Transverse colon (tissue), 4 donors: ENCODE measurements around the gene SERPINB2. TPM values are rescaled to one million over a fixed set of nuclear protein-coding genes. Genes with fewer than 3 reads are reported as not detected.

Experiments
- DNase-seq: peaks from one replicate; pipeline ENCODE4 v3.0.0-alpha.2; 2019
- H3K27ac ChIP-seq, 4 donors: fragments of 200-600 bp; sonication (generic); 2 replicates each; pipeline ENCODE4 v1.5.1; 2016 to 2018; ENCODE audit warnings: inconsistent platforms in 4 of 4
- H3K27me3 ChIP-seq: fragments of 200-600 bp; sonication (generic); 2 replicates; pipeline ENCODE4 v1.5.1; 2017; ENCODE audit warnings: inconsistent platforms
- H3K36me3 ChIP-seq, 4 donors: fragments of 200-600 bp; sonication (generic); 2 replicates each; pipeline ENCODE4 v1.5.1; 2017 to 2019; ENCODE audit warnings: inconsistent platforms in 4 of 4
- H3K4me1 ChIP-seq, 4 donors: fragments of 200-600 bp; sonication (generic); 2 replicates each; pipeline ENCODE4 v1.5.1; 2017 to 2020; ENCODE audit warnings: inconsistent platforms in 4 of 4
- H3K4me3 ChIP-seq, 4 donors: fragments of 200-600 bp; sonication (generic); 1 replicate in 1 of 4; 2 replicates in 3 of 4; pipeline versions ENCODE4 v1.5.1 to v1.6.1; 2017 to 2019; ENCODE audit warnings: inconsistent platforms in 4 of 4
- H3K9me3 ChIP-seq, 2 donors: fragments of 200-600 bp; sonication (generic); 2 replicates each; pipeline ENCODE4 v1.5.1; 2017 to 2019; ENCODE audit warnings: inconsistent platforms in 2 of 2
- EP300 ChIP-seq: sonication (generic); formaldehyde crosslinking; IDR thresholded peaks from one replicate; pipeline ENCODE4 v1.6.1; 2017; ENCODE audit warnings: antibody characterized with exemption, low read depth
- POLR2A ChIP-seq: fragments of 450-650 bp; IDR thresholded peaks from one replicate; pipeline ENCODE4 v1.6.1; 2016; ENCODE audit warnings: antibody characterized with exemption, mild to moderate bottlenecking, moderate library complexity
- POLR2AphosphoS5 ChIP-seq, 3 donors: sonication (generic); formaldehyde crosslinking; IDR thresholded peaks; one replicate each; pipeline ENCODE4 v1.6.1; 2016; ENCODE audit warnings: antibody characterized with exemption in 3 of 3
- whole genome bisulfite sequencing, 2 donors: methylation state at CpG; one replicate each; pipeline ENCODE4 v1.1.5; 2018; ENCODE audit warnings: low coverage in 1 of 2; 5-methylcytosine and 5-hydroxymethylcytosine counted together
- in situ Hi-C, 4 donors: fragments of 200-750 bp; cut with MboI; loops; one replicate each; pipeline versions ENCODE4 v1.15.0 to v1.15.1; 2017; ENCODE audit warnings: low sequenced_read_pairs in 3 of 4, low pct_ligation_motif_present in 1 of 4, low pct_unique_long_range_greater_than_20kb in 1 of 4
- intact Hi-C: fragments of 100-400 bp; cut with DNase I; formaldehyde crosslinking; loops from one replicate; pipeline ENCODE4 v1.15.1; 2023; ENCODE audit warnings: low total_unique reads
- total RNA-seq, 4 donors: library from RNA; depleted of rRNA; stranded (reverse); fragments of >200 nt; gene quantifications; one replicate each; pipeline ENCODE4 v1.1.0, GENCODE V29; 2016
- TF ChIP-seq, protein P1 (sequence below), 5 experiments: fragments of 200-600 bp in 3 of 5; fragments of 450-650 bp in 2 of 5; sonication (generic) in 3 of 5; IDR thresholded peaks; 1 replicate in 2 of 5; 2 replicates in 3 of 5; pipeline ENCODE4 v1.5.1; 2016 to 2017; ENCODE audit warnings: antibody characterized with exemption in 5 of 5, inconsistent platforms in 3 of 5, mild to moderate bottlenecking in 2 of 5, moderate library complexity in 1 of 5

SERPINB2 gene
- total RNA-seq, 4 donors from 2014 or later = 48.3 TPM; not detected in 3

DNA sequence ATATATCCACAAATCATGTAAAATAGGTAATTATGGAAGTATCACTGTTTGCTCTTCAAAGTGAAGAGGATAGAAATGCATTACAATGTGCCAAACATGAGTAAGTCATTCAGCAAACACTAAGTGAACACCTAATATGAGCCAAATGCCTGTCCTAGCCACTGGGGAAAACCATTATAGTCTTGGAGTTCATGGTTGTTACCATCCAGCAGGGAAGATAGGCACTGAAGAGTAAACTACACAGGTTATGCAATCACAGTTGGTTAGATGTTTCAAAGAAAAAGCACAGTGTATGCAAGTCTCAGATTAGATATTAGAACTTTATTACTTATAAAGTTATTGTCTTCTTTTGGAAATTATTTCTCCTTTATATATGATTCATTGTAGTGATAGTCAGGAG lies 3.9 kb upstream of the SERPINB2 start:
- H3K36me3 ChIP-seq = no peaks in the 10 kb centered on the region
- intact Hi-C loops (no loop called here), in situ Hi-C loops (no loop called here)
- H3K4me3 ChIP-seq = no peak overlapping the region
- no peak overlapping the region for H3K27ac ChIP-seq
- no peaks in the 10 kb centered on the region for H3K4me1 ChIP-seq
- no peak for DNase-seq
- no peaks in the 10 kb centered on the region for H3K9me3 ChIP-seq
- no peak for TF ChIP-seq POLR2AphosphoS5 (IDR thresholded peaks at IDR 0.05)
- no peak for TF ChIP-seq EP300
- TF ChIP-seq, protein P1, sequence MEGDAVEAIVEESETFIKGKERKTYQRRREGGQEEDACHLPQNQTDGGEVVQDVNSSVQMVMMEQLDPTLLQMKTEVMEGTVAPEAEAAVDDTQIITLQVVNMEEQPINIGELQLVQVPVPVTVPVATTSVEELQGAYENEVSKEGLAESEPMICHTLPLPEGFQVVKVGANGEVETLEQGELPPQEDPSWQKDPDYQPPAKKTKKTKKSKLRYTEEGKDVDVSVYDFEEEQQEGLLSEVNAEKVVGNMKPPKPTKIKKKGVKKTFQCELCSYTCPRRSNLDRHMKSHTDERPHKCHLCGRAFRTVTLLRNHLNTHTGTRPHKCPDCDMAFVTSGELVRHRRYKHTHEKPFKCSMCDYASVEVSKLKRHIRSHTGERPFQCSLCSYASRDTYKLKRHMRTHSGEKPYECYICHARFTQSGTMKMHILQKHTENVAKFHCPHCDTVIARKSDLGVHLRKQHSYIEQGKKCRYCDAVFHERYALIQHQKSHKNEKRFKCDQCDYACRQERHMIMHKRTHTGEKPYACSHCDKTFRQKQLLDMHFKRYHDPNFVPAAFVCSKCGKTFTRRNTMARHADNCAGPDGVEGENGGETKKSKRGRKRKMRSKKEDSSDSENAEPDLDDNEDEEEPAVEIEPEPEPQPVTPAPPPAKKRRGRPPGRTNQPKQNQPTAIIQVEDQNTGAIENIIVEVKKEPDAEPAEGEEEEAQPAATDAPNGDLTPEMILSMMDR (IDR thresholded peaks at IDR 0.05) = no peak
- no peak for TF ChIP-seq POLR2A
- no peaks in the 10 kb centered on the region for H3K27me3 ChIP-seq

DNA sequence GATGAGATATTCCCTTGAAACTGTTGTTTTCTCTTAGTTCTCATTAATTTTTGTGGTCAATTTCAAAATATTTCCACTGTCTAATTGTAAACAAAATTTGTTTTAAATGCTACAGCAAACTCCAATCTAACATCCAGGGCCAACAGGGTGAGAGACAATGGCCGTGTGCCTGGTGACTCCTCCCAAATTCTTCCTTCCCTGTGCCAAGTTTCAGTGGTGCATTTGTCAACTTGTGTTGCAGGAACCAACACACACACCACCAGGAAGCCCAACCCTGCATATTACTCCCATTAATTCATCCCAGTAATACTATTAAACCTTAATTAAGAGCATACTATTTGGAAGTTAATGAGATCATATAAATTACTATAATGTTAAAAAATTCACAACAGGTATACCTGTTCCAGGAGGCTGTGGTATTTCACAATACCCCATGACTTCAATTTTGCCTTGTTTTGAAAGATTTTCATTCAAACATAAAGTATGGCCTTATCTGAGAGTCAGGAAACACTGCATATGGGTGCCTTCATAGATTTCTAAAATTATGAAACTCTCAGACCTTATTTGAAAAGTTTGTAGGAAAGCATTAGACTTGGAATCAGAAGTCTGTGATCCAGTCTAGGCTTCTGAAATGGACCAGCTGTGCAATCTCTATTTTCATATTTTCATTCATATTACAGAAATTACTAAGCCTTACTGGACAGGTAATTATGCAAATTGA lies 1.1 kb downstream of the SERPINB2 start:
- in situ Hi-C loops = no loop called here
- 0 to 5% methylated on average over 1 of the region's 1 CpG for WGBS, 2 donors
- Histone ChIP-seq H3K4me3 (no peak overlapping the region), H3K4me1 (no peaks in the 10 kb centered on the region), H3K9me3 (no peaks in the 10 kb centered on the region), H3K27ac (no peak overlapping the region), H3K36me3 (no peaks in the 10 kb centered on the region), H3K27me3 (no peaks in the 10 kb centered on the region)
- TF ChIP-seq EP300 = no peak
- TF ChIP-seq, protein P1 (IDR thresholded peaks at IDR 0.05) = no peak
- no peak for TF ChIP-seq POLR2A
- TF ChIP-seq POLR2AphosphoS5 (IDR thresholded peaks at IDR 0.05) = no peak
- no peak for DNase-seq
- intact Hi-C loops = no loop called here

DNA sequence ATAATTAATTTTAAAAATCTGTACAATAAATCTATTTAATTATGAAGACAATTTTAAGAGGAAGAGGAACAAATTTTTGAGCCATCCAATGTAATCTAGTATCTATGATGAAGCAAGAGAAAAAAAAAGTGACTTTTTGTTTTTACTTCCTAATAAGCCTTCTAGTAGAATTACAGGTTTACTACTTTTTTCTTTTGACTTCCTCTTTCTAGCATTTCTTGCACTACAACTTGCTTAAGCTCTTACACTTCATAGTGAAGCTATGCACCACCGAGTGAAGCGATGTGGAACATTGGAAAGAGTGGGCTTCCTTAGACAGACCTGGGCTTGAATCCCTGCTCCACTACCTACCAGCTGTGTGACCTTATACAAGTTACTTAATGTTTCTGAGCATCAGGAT lies 2.1 kb downstream of the SERPINB2 start:
- in situ Hi-C loops (no loop called here), intact Hi-C loops (no loop called here)
- no peaks in the 10 kb centered on the region for H3K4me1 ChIP-seq
- no peak overlapping the region for H3K27ac ChIP-seq
- TF ChIP-seq POLR2AphosphoS5 (IDR thresholded peaks at IDR 0.05) (no peak), EP300 (no peak), POLR2A (no peak)
- TF ChIP-seq, protein P1 (IDR thresholded peaks at IDR 0.05) = no peak
- WGBS, 2 donors = 79% methylated on average over 2 of the region's 2 CpGs; no CpG with 5 or more reads in 1 of the 2 donors
- H3K27me3 ChIP-seq = no peaks in the 10 kb centered on the region
- no peaks in the 10 kb centered on the region for H3K36me3 ChIP-seq
- no peaks in the 10 kb centered on the region for H3K9me3 ChIP-seq
- DNase-seq = no peak
- H3K4me3 ChIP-seq = no peak overlapping the region

DNA sequence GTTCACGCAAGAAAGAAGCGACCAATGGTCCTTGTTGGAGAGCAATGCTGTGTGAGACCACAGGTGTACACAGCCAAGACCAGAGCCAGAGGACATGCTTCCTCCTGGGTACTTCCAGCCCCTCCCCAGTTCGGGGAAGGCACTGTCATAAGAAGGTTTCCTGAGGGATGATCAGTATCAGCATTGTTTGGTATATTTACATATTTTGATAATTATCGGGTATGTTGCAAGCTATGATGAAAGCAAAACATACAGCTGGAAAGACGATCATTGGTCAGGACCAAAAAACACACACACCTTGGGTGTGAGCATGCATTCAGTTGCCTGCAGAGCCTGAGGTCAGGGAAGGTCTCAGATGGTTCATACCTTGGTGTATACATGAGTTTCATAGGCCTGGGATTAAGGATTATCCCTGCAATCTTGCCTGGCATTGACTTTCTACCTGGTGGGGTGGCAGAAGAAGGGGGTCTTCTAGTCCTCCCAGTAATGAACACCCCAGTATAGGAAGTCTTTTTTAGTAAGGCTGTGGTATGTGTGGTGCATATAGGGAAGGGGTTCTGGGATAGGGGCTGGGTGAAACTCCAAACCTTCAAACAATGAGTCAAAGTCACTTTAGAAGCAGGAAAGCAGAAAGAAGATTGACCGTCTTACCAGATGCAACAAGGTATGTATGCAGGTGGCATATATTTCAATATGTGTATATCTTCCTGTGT lies 2.9 kb downstream of the SERPINB2 start:
- Histone ChIP-seq H3K27me3 (no peaks in the 10 kb centered on the region), H3K36me3 (no peaks in the 10 kb centered on the region), H3K4me1 (no peaks in the 10 kb centered on the region), H3K27ac (no peak overlapping the region), H3K9me3 (no peaks in the 10 kb centered on the region), H3K4me3 (no peak overlapping the region)
- intact Hi-C loops = no loop called here
- DNase-seq = no peak
- no peak for TF ChIP-seq EP300
- TF ChIP-seq POLR2A = no peak
- TF ChIP-seq, protein P1 (IDR thresholded peaks at IDR 0.05) = no peak
- TF ChIP-seq POLR2AphosphoS5 (IDR thresholded peaks at IDR 0.05) = no peak
- 66 to 77% methylated on average over 4 to 6 of the region's 6 CpGs for WGBS, 2 donors
- in situ Hi-C loops = no loop called here
